Fibroblast of pulmonary artery (primary cell): ENCODE data around the gene KIF23.
A peak's percentile ranks its signal among the peaks of the same experiment; 100 is the strongest.

Experiments used
- DNase-seq: peaks from one replicate; pipeline ENCODE4 v3.0.0-alpha.2; 2010; ENCODE audit warnings: low read depth
- H3K4me3 ChIP-seq: replicated peaks from 2 replicates; pipeline ENCODE4 v1.5.1; 2011; ENCODE audit warnings: low read depth, mild to moderate bottlenecking, control low read depth, low read length, moderate library complexity
- TF ChIP-seq, protein P1 (sequence below): IDR thresholded peaks from 2 replicates; pipeline ENCODE4 v1.5.1; 2011; ENCODE audit warnings: mild to moderate bottlenecking, control low read depth, low read length, inconsistent platforms; ENCODE audit errors: missing control alignments

The KIF23 gene

DNA sequence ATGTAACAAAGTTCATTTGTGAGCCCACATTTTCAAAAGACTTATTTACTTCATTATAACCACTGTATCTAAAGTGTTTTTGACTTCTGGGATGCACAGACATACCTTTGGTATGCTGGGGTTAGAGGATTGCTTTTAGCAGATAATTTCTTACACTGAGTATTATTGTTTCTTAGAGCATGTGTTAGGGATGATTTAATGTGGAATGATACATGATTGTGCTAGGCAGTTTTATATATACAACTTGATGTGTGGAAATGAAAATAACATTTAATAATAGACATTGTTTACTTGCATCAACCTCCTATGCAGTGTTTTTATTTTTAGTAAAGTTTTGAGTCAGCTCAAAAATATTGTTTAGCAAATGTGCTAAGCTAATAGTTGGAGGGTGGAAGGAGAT, 3.4 kb downstream of the KIF23 start:
- TF ChIP-seq, protein P1, sequence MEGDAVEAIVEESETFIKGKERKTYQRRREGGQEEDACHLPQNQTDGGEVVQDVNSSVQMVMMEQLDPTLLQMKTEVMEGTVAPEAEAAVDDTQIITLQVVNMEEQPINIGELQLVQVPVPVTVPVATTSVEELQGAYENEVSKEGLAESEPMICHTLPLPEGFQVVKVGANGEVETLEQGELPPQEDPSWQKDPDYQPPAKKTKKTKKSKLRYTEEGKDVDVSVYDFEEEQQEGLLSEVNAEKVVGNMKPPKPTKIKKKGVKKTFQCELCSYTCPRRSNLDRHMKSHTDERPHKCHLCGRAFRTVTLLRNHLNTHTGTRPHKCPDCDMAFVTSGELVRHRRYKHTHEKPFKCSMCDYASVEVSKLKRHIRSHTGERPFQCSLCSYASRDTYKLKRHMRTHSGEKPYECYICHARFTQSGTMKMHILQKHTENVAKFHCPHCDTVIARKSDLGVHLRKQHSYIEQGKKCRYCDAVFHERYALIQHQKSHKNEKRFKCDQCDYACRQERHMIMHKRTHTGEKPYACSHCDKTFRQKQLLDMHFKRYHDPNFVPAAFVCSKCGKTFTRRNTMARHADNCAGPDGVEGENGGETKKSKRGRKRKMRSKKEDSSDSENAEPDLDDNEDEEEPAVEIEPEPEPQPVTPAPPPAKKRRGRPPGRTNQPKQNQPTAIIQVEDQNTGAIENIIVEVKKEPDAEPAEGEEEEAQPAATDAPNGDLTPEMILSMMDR: no peak
- DNase-seq: no peak
- no peak overlapping the region for H3K4me3 ChIP-seq

DNA sequence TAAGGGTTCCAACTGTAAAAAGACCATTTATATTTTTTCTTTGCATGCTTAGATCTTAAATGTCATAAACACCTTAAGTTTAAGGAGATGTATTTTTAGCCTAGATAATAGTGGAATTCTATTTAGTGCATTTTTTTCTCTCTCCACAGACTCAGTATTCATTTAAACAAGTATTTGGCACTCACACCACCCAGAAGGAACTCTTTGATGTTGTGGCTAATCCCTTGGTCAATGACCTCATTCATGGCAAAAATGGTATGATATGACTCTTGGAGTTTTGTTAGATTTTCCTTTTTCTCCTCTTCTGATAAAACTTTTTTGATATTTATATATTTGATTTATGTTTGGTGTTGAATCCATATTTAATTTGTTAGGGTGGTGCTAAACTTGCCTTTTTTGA, 7.3 kb downstream of the KIF23 start:
- no peak for DNase-seq
- H3K4me3 ChIP-seq: no peak overlapping the region
- TF ChIP-seq, protein P1: no peak

- TF ChIP-seq, protein P1: no peak
- no peak overlapping the region for H3K4me3 ChIP-seq
- DNase-seq: no peak
Measured at GRCh38 chr15:69422336-69422895, 8.3 kb downstream of the KIF23 start.

DNA sequence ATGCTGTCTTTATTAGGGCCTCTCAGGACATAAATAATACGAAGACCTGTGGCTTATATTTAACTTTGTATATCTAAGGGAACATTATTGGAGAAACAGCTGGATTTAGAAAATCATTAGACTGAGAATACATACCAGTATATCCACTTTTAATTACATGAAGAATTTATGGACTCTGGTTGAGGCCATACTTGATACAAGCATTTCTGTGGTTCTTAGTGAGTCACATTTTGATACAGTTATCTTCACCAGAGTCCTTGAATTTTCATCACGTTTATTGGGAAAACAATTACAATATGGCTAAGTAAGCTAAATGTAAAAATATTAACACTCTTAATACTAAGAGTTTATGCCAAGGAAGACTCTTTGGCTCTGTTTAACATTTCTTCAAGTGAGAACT, 9.9 kb downstream of the KIF23 start:
- DNase-seq: peak; percentile 15
- H3K4me3 ChIP-seq: no peak overlapping the region
- TF ChIP-seq, protein P1: no peak

DNA sequence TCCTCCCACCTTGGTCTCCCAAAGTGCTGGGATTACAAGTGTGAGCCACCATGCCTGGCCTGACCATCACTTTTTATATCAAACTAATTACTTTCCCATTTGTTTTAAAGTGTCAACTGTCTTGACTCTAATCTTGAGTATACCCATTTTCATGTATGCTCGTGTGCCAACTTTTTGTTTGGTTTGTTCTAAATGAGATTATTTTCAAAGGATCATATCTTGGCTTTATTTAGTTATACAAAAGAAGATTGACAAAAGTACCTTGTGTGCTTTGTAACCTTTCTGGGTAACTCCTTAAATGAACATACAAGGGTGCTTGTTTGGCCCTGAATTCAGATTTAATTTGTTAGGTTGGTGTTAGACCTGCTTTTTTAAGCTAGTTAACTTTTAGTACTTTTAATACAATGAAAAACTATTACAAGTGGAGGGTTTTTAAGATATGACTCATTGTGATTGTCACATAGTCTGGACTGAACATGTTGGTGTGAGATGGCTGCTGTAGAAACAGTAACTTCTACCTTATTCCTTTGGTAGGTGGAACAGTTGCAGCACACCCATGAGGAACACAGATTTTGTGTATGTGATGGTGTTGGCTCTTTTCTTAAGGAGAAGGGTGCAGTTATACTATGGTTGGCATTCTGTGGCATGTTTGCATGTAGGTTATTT, 10.7 kb downstream of the KIF23 start:
- TF ChIP-seq, protein P1: no peak
- DNase-seq: peak; percentile 16
- H3K4me3 ChIP-seq: no peak overlapping the region

GRCh38 chr15:69433831-69434230, 19.7 kb downstream of the KIF23 start:
- H3K4me3 ChIP-seq: no peak overlapping the region
- DNase-seq: no peak
- TF ChIP-seq, protein P1: no peak

GRCh38 chr15:69434238-69434637, 20.1 kb downstream of the KIF23 start:
- TF ChIP-seq, protein P1: no peak
- no peak for DNase-seq

More at GRCh38 chr15:69434238-69434637, 20.1 kb downstream of the KIF23 start:
- no peak overlapping the region for H3K4me3 ChIP-seq
